H1 (cell line): ENCODE measurements around the gene TOMM6. TPM values are rescaled to one million over a fixed set of nuclear protein-coding genes. Genes with fewer than 3 reads are reported as not detected.

Experiments
- CTBP2 ChIP-seq: IDR thresholded peaks from 2 replicates; pipeline ENCODE4 v1.7.0; 2011; ENCODE audit warnings: borderline replicate concordance, mild to moderate bottlenecking, moderate library complexity, mixed read lengths, low read length; ENCODE audit not compliant: insufficient read depth, insufficient read length
- SIN3A ChIP-seq, 2 experiments: IDR thresholded peaks in 1 of 2; conservative IDR thresholded peaks in 1 of 2; 2 replicates each; pipeline ENCODE4 v1.6.1; 2011 to 2012; ENCODE audit warnings: low read length in 2 of 2, improper control_type of control experiment in 1 of 2, low read depth in 1 of 2, mild to moderate bottlenecking in 1 of 2
- SP1 ChIP-seq: IDR thresholded peaks from 2 replicates; pipeline ENCODE4 v1.6.1; 2011; ENCODE audit warnings: low read depth, low read length
- TAF7 ChIP-seq: optimal IDR thresholded peaks from 2 replicates; pipeline ENCODE3; 2011; ENCODE audit warnings: low read depth, mild to moderate bottlenecking, inconsistent platforms, low read length, moderate library complexity, borderline replicate concordance
- USF2 ChIP-seq: IDR thresholded peaks from 2 replicates; pipeline ENCODE4 v1.6.1; 2011; ENCODE audit warnings: low read length, improper control_type of control experiment
- polyA plus RNA-seq, 7 experiments: library from polyadenylated mRNA; depleted of rRNA in 3 of 7; stranded (reverse) in 5 of 7; unstranded in 2 of 7; fragments of >200 nt in 5 of 7; fragments of 200-250 nt in 2 of 7; gene quantifications; 1 replicate in 5 of 7; 2 replicates in 1 of 7; 4 replicates in 1 of 7; pipeline versions ENCODE4 v1.2.1 to v1.2.3, GENCODE V29; 2011 to 2013; ENCODE audit warnings: missing spikeins in 2 of 7, mixed read lengths in 2 of 7
- total RNA-seq: library from RNA; stranded (reverse); fragmentation: NEBNext Ultra II Directional; extraction: Animal tissue kit (Norgen Biotek cat#: 25700); gene quantifications from 2 replicates; pipeline ENCODE4 v1.2.1, GENCODE V29; 2021
- TF ChIP-seq, protein P1 (sequence below): fragments of 300-600 bp; sonication (generic); IDR thresholded peaks from 2 replicates; pipeline ENCODE4 v1.7.1; 2012; ENCODE audit warnings: low read length, moderate library complexity, mild to moderate bottlenecking, inconsistent platforms; ENCODE audit not compliant: insufficient replicate concordance

Gene TOMM6
- total and polyA plus RNA-seq, 2 of the 8 experiments (the other 6 are each of a cell fraction or from before 2014, with no cell fraction given): 228 to 560 TPM

DNA sequence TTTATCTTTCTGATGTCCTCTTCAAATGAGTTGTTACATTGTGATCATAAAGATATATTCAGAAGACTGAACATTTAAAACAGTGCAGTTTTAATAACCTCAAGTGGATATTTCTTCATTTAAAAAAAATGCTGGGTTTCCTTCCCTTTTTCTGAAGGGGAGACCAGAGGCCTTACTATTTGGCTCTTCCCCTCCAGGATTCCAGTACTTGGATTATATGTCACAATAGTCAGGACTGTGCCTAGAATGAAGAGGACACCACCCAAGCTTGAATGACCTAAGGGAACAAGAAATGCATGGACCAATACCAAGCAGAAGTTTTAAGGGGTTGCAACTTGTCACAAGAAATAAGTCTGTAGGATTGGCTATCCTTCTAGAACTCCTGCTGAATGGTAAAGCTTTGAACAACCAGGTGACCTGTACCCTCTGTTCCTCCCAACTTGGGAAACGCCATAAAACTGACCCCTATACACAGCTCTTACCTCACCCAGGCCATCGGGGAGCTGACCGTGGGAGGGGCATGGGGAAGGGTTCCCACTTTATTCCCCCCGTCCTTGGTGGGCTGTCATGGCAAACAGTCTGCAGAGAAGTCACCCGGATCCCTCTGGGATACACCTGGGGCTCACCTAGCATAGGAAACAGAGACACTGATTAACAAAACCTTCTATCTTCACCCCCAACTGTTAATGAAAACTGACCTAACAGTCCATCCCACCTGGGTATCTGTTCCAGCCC, 9.8 kb upstream of the TOMM6 start (continued):
- TF ChIP-seq, protein P1, sequence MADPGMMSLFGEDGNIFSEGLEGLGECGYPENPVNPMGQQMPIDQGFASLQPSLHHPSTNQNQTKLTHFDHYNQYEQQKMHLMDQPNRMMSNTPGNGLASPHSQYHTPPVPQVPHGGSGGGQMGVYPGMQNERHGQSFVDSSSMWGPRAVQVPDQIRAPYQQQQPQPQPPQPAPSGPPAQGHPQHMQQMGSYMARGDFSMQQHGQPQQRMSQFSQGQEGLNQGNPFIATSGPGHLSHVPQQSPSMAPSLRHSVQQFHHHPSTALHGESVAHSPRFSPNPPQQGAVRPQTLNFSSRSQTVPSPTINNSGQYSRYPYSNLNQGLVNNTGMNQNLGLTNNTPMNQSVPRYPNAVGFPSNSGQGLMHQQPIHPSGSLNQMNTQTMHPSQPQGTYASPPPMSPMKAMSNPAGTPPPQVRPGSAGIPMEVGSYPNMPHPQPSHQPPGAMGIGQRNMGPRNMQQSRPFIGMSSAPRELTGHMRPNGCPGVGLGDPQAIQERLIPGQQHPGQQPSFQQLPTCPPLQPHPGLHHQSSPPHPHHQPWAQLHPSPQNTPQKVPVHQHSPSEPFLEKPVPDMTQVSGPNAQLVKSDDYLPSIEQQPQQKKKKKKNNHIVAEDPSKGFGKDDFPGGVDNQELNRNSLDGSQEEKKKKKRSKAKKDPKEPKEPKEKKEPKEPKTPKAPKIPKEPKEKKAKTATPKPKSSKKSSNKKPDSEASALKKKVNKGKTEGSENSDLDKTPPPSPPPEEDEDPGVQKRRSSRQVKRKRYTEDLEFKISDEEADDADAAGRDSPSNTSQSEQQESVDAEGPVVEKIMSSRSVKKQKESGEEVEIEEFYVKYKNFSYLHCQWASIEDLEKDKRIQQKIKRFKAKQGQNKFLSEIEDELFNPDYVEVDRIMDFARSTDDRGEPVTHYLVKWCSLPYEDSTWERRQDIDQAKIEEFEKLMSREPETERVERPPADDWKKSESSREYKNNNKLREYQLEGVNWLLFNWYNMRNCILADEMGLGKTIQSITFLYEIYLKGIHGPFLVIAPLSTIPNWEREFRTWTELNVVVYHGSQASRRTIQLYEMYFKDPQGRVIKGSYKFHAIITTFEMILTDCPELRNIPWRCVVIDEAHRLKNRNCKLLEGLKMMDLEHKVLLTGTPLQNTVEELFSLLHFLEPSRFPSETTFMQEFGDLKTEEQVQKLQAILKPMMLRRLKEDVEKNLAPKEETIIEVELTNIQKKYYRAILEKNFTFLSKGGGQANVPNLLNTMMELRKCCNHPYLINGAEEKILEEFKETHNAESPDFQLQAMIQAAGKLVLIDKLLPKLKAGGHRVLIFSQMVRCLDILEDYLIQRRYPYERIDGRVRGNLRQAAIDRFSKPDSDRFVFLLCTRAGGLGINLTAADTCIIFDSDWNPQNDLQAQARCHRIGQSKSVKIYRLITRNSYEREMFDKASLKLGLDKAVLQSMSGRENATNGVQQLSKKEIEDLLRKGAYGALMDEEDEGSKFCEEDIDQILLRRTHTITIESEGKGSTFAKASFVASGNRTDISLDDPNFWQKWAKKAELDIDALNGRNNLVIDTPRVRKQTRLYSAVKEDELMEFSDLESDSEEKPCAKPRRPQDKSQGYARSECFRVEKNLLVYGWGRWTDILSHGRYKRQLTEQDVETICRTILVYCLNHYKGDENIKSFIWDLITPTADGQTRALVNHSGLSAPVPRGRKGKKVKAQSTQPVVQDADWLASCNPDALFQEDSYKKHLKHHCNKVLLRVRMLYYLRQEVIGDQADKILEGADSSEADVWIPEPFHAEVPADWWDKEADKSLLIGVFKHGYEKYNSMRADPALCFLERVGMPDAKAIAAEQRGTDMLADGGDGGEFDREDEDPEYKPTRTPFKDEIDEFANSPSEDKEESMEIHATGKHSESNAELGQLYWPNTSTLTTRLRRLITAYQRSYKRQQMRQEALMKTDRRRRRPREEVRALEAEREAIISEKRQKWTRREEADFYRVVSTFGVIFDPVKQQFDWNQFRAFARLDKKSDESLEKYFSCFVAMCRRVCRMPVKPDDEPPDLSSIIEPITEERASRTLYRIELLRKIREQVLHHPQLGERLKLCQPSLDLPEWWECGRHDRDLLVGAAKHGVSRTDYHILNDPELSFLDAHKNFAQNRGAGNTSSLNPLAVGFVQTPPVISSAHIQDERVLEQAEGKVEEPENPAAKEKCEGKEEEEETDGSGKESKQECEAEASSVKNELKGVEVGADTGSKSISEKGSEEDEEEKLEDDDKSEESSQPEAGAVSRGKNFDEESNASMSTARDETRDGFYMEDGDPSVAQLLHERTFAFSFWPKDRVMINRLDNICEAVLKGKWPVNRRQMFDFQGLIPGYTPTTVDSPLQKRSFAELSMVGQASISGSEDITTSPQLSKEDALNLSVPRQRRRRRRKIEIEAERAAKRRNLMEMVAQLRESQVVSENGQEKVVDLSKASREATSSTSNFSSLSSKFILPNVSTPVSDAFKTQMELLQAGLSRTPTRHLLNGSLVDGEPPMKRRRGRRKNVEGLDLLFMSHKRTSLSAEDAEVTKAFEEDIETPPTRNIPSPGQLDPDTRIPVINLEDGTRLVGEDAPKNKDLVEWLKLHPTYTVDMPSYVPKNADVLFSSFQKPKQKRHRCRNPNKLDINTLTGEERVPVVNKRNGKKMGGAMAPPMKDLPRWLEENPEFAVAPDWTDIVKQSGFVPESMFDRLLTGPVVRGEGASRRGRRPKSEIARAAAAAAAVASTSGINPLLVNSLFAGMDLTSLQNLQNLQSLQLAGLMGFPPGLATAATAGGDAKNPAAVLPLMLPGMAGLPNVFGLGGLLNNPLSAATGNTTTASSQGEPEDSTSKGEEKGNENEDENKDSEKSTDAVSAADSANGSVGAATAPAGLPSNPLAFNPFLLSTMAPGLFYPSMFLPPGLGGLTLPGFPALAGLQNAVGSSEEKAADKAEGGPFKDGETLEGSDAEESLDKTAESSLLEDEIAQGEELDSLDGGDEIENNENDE: no peak
- TF ChIP-seq SIN3A (conservative IDR thresholded peaks at IDR 0.05 in 1 of 2, IDR thresholded peaks at IDR 0.05 in 1 of 2; ENCODE audit: low read depth in 1 of 2, low read length in 2 of 2) (no peak), CTBP2 (no peak), TAF7 (no peak), SP1 (no peak), USF2 (no peak)
- TF ChIP-seq, all 59 proteins: peak for 0
